Neural crest cell (in vitro differentiated cells): Measurements from ENCODE around the gene SRI. TPM values are rescaled to one million over a fixed set of nuclear protein-coding genes. Genes with fewer than 3 reads are reported as not detected.

ENCODE experiments used
- DNase-seq: peaks from one replicate; pipeline ENCODE4 v3.0.0; 2021; ENCODE audit warnings: low read depth, mixed read lengths, low spot score
- H3K27ac Mint-ChIP-seq: one replicate; pipeline ENCODE4 v1.8.0; 2021; ENCODE audit warnings: mild to moderate bottlenecking, mixed read lengths; ENCODE audit not compliant: unreplicated experiment
- H3K27me3 Mint-ChIP-seq: 2 replicates; pipeline ENCODE4 v1.8.0; 2021; ENCODE audit warnings: low read depth, mild to moderate bottlenecking, mixed read lengths
- H3K36me3 Mint-ChIP-seq: 2 replicates; pipeline ENCODE4 v1.8.0; 2021; ENCODE audit warnings: low read depth, mild to moderate bottlenecking, mixed read lengths
- H3K4me1 Mint-ChIP-seq: 2 replicates; pipeline ENCODE4 v1.8.0; 2021; ENCODE audit warnings: mixed read lengths
- H3K4me3 Mint-ChIP-seq: one replicate; pipeline ENCODE4 v1.8.0; 2021; ENCODE audit warnings: mild to moderate bottlenecking, mixed read lengths
- H3K9me3 Mint-ChIP-seq: 2 replicates; pipeline ENCODE4 v1.8.0; 2021; ENCODE audit warnings: mixed read lengths
- CTCF ChIP-seq: fragments of 200-600 bp; sonication (generic); conservative IDR thresholded peaks from 2 replicates; pipeline ENCODE4 v1.5.0; 2021; ENCODE audit warnings: antibody characterized with exemption, mild to moderate bottlenecking
- total RNA-seq: library from RNA; stranded (reverse); gene quantifications from 2 replicates; pipeline ENCODE4 v1.2.1, GENCODE V29; 2021

SRI gene
- total RNA-seq, 1 donor from 2014 or later = 143 TPM

- Mint-ChIP-seq H3K27me3 (no peaks in the 10 kb centered on the region), H3K27ac (no peak overlapping the region), H3K4me3 (no peak overlapping the region), H3K4me1 (peaks cover 11% of the 10 kb centered on the region), H3K36me3 (peaks cover 18% of the 10 kb centered on the region), H3K9me3 (no peaks in the 10 kb centered on the region)
- TF ChIP-seq CTCF = no peak
- DNase-seq = no peak
These were observed 15.2 kb downstream of the SRI start for GRCh38 chr7:88204525-88205110.

GRCh38 chr7:88203401-88203800 lies 16.4 kb downstream of the SRI start:
- no peak for TF ChIP-seq CTCF
- Mint-ChIP-seq H3K4me3 (no peak overlapping the region), H3K36me3 (peaks cover 18% of the 10 kb centered on the region), H3K27ac (no peak overlapping the region), H3K27me3 (no peaks in the 10 kb centered on the region), H3K4me1 (peaks cover 11% of the 10 kb centered on the region), H3K9me3 (no peaks in the 10 kb centered on the region)
- no peak for DNase-seq

- DNase-seq = no peak
- no peaks in the 10 kb centered on the region for H3K9me3 Mint-ChIP-seq
- no peak overlapping the region for H3K27ac Mint-ChIP-seq
These were observed 17.0 kb downstream of the SRI start for GRCh38 chr7:88202799-88203198.

GRCh38 chr7:88202278-88202677 lies 17.6 kb downstream of the SRI start:
- Mint-ChIP-seq H3K4me1 (peaks cover 11% of the 10 kb centered on the region), H3K9me3 (no peaks in the 10 kb centered on the region), H3K36me3 (peaks cover 20% of the 10 kb centered on the region), H3K4me3 (no peak overlapping the region), H3K27ac (no peak overlapping the region), H3K27me3 (no peaks in the 10 kb centered on the region)
- TF ChIP-seq CTCF = no peak
- DNase-seq = no peak

More at GRCh38 chr7:88202799-88203198, 17.0 kb downstream of the SRI start:
- Mint-ChIP-seq H3K4me3 (no peak overlapping the region), H3K36me3 (peaks cover 18% of the 10 kb centered on the region), H3K27me3 (no peaks in the 10 kb centered on the region), H3K4me1 (peaks cover 11% of the 10 kb centered on the region)
- TF ChIP-seq CTCF = no peak

GRCh38 chr7:88201305-88201704 lies 18.5 kb downstream of the SRI start:
- no peak for DNase-seq
- H3K4me3 Mint-ChIP-seq = no peak overlapping the region
- peaks cover 17% of the 10 kb centered on the region for H3K36me3 Mint-ChIP-seq
- peaks cover 11% of the 10 kb centered on the region for H3K4me1 Mint-ChIP-seq
- H3K27ac Mint-ChIP-seq = no peak overlapping the region
- TF ChIP-seq CTCF = no peak
- no peaks in the 10 kb centered on the region for H3K27me3 Mint-ChIP-seq
- no peaks in the 10 kb centered on the region for H3K9me3 Mint-ChIP-seq
